HG02938 (cell line): ENCODE results near the gene LAGE3.

Experiments
- ATAC-seq: cut with Tn5 transposase; IDR thresholded peaks from one replicate; pipeline ENCODE4 v1.9.1; 2021; ENCODE audit warnings: mild to moderate bottlenecking, moderate library complexity; ENCODE audit not compliant: unreplicated experiment

Gene LAGE3

DNA sequence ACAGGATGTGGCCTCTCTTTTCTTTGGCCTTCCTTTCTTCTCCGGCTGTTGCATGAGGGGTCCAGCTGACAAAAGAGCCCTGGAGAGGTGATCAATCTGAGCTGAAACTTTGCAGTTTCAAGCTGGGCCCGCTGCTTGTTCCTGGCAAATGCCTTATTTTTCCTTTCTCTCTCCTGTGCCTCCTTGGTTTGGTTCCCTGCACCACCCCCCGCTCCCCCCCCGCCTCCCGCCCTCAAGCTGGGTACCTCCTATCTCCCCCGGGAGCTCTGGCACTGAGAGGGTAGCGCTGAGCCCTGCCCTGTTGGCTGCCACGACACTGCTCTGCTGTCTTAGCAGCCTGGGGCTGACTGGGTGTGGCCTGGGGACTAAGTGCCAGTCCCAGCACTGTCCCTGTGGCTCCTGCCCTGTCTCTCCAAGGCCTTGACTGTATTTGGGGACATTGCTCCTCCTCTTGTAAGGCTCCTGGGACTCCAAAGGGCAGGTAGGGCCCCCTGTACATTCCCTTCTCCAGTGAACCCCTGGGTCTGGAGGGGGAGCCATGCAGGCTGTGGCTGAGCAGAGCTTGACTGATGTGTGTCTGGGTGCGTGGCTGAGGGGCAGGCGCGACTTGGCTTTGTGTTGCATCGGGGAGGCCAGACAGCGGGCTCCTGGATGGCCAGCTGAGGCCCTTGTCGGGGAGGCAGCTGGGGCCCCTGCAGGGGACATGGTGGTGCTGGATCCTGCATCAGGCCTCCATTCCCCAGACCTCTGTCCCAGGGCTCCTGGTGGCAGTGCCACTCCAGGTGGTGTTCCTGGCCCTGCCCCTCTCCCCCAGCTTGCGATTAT is 19.9 kb downstream of the LAGE3 start:
- no peak for ATAC-seq

DNA sequence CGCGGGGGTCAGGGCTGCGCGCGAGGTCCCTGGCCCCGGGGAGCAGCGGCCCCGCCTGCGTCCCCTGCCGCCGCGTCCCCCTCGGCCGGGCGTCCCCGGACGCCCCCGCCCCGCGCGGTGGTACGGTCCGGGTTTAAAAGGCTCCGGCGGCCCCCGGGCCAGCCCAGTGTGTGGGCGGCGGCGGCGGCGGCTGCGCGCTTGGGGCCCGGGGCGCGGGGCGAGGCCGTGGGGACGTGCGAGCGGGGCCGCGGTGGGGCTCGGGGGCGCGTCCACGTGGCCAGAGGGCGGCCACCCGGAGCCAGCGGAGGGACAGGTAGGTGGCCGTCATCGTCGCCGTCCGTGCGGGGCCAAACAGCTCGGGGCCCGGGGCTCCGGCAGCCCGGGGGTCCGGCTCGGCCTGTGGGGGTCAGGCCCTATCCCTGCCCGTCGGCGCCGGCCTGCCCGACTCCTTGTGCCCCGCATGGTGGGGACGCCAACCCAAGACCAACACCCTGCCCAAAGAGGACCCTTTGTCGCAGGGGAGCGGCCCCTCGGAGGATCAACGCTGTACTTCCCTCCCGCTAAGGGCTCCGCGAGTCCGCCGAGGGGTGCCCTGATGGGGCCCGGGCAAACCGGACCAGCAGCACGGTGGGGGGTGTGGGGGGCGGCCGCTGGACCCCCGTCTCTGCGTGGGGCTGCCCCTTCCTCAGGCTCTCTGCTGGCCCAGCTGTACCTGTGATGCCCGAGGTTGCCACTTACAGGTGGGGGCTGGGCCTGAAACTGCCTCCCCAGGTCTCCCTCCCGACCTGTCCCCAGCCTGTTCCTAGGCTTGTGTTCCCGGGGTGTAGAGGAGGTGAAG is 20.7 kb downstream of the LAGE3 start, which contains the start of gene PLXNA3:
PLXNA3 (plus strand) TSS at position 166 of the 838 bp plus-strand sequence. CDS start 1,903 bp downstream, outside the sequence.
- no peak for ATAC-seq

DNA sequence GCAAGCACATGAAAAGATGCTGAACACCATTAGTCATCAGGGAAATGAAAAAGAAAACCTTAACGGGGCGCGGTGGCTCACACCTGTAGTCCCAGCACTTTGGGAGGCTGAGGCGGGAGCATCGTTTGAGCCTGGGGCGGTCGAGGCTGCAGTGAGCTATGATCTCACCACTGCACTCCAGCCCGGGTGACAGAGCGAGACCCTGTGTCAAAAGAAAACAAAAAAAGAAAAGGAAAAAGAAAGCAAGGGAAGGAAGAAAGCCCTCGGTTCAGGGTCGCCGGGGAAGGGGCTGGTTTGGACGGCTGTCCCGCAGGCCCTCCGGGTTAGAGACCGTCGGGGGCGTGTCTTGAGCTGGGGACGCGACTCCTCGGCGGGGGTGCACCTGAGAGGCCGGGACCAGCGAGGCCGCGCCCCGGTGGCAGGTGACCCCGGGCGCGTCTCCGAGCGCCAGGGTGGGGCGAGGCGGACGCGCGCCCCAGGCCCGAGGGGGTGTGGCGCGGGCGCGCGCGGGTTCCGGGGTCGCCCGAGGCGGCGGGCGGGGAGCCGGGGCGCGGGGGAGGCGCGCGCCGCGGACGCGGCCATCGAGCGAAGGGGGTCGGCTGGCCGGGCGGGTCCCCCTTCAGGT is 21.5 kb downstream of the LAGE3 start:
- ATAC-seq = no peak

DNA sequence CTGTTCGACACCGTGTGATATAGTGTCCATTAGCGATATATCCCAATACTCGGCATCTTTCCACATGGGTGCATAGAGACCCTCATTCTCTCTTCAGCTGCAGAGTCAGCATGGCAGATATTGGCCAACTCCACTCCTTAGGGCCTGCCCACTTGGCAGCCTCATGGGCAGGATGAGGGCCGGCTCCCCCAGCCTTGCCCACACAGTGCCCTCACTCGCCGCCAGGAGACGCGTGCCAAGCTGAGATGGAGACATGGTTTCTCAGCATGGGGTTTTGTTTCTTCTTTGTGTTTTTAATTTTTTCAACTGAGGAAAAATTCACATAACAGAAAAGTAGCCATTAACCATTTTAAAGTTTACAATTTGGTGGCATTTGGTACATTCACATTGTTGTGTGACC is 26.3 kb downstream of the LAGE3 start:
- ATAC-seq = no peak

DNA sequence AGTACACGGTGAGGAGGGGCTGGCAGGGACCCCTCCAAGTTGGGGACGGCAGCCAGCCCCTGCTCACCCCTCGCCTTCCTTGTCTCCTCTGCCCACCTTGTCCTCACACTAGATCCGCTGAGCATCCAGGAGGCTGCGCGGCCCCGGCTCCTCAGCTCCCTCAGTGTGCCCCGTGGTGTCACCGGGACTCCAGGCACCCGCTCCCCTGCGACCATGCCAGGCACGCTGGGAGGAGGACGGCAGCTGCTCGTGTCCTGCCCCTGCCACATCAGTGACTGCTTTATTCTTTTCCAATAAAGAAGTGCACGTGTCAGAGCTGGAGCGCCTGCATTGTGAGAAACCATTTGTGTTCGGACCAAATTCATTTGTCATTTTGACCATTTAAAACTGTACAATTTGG is 28.8 kb downstream of the LAGE3 start:
- no peak for ATAC-seq

DNA sequence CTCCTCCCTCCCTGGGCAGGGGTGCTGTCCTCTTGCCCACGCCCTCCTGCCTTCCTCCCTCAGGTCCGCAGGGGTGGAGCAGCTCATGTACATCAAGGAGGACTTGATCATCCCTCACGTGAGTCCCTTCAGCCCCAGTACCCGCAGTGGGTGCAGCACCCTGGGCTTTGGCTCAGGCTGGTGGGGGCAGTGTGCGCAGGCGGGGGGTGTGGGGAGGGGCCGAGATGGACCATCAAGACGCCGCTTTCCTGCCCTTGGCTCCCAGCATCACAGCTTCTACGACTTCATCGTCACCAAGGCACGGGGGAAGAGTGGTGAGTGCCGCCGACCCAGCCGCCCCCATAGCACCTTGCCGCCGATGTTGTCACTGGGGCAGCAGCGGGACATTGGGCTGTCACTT is 29.5 kb downstream of the LAGE3 start:
- no peak for ATAC-seq

DNA sequence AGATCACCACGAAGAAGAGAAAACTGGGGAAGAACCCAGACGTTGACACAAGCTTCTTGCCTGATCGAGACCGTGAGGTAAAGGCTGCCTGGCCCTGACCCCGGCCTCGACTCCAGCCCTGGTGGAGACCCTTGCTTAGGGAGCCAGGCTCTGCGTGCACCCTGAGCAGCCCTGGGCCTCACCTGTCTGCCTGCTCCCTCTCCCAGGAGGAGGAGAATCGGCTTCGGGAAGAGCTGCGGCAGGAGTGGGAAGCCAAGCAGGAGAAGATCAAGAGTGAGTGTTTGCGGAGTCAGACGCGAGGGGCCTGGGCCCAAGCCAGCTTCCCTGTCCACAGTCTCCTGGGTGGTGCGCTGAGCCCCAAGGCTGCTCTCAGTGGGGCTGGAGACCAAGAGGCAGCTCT is 30.6 kb downstream of the LAGE3 start:
- ATAC-seq = no peak

DNA sequence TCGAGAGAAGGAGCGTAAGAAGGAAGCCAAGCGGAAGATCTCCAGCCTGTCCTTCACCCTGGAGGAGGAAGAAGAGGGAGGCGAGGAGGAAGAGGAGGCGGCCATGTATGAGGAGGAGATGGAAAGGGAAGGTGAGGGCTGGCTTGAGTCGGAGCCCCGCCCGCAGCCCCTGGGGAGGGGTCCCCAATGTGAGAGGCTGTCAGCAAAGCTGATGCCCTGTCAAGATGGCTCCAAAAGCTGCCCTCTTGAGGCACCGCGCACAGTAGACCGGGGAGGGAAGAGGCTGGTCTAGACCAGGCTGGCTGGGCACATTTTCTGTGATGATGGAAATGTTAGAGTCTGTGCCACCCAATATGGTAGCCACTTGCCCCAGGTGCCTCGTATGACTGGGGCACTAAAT is 32.7 kb downstream of the LAGE3 start:
- ATAC-seq = no peak

DNA sequence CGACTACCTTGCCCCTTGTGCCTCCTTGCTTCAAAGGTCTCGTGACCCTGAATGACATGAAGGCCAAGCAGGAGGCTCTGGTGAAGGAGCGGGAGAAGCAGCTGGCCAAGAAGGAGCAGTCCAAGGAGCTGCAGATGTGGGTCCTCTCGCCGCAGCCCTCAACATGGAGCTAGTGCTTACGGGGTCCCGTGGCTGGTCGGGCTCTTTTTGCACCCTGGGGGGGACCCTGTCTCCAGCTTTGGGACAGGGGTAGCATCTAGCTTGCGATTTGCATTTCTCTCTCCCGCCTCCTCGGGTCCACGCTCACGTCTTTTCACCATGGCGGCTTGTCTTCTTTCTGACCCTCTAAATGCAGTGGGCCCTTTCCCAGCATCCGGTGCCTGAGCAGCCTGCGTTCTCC is 33.3 kb downstream of the LAGE3 start:
- no peak for ATAC-seq

DNA sequence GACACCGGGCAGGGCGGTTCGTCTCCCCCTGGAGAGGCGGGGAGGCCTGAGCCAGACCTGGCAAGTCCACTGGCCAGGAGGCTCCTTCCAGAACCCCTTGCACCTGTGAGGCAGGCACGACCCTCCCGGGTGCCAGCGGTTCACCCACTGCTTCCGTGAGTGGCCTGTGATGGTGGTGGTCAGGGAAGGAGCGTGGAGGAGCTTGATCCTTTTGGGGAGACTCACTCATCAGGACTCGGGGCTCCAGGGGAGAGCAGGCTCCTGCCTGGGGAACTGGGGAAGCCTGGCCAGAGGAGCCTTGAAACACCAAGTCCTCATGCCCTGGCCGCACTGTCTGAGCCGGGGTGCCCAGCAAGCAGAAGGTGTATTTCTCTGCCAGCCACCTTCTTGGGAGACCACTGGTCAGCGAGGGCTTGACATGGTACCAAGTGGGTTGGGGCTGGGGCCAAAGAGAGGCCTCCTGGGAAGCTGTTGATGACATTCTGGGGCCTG is 34.3 kb downstream of the LAGE3 start:
- ATAC-seq = no peak

DNA sequence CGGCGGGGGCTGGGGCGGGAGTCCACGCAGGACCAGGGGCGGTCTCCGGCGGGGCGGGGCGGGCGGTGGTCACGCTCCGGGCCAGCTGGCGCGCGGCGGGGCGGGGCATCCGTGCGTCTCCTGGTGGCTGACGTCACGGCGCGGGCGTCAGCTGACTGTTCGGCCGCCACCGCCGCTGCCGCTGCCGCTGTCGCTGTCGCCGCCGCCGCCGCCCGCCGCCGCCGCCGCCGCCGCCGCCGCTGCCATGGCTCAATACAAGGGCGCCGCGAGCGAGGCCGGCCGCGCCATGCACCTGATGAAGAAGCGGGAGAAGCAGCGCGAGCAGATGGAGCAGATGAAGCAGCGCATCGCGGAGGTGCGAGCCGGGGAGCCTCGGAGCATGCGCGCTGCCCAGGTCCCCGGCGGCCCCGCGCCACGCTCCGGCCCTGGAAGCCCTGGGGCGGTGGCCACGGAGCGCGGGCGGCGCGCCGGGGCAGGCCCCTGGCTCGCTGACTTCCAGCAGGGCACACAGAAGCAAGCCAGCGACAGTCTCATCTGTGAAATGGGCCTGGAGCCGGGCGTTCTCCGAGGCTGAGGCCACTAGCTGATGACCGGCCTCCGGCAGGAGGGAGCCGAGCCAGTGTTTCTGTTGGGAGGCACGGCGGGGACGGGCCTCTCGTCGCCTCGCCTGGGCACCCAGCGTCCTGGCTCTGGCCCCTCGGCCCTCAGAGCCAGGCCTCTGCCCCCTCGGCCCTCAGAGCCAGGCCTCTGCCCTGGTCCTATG is 34.9 kb downstream of the LAGE3 start, which contains the start of gene FAM50A:
FAM50A (plus strand) TSS at position 150 of the 763 bp plus-strand sequence; CDS start at position 245, 95 bp downstream.
- ATAC-seq = peak; percentile 65

DNA sequence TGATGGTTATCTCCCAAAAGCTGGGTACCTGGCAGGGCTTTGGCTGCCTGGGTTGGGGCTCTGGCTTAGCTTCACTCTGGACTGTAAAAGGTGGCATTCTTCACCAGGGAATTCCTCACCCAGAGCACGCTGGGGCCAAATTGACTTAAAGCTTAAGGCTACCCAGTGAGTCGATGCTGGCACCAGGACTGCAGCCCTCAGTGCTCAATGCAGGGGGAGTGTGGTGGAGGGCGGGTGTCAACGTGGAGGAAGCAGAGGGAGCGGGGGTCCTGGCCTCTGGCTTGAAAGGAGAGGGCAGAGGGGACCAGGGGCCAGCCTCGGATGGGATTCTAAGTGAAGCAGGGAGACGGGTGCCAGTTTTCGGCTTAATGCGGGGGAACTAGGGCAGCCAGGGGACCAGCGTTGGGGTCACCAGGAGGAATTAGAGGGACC is 35.6 kb downstream of the LAGE3 start:
- ATAC-seq = no peak

DNA sequence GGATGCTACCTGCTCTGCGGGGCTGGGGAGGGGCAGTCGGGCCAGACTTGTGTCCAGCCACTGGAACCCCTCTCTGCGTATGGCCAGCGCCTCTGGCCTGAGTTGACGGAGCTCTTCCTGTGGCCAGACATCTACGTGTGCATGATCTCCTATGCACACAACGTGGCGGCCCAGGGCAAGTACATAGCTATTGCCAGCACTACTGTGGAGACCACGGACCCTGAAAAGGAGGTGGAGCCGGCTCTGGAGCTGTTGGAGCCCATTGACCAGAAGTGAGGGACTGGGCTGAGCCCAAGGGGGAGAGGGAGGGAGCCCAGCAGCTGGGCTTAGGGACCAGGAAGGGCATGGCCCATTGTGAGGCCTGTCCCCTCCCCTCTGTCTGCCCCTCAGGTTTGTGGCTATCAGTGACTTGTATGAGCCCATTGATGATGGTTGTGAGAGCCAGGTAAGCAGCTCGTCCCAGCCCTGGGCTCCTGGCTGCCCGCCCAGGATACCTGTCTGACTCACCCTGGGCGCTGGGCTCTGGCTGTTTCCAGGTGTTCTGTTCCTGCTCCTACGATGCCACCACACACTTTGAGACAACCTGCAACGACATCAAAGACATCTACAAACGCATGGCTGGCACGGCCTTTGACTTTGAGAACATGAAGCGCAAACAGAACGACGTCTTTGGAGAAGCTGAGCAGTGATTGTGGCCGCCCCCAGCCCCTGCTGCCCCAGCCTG is 36.9 kb downstream of the LAGE3 start:
- ATAC-seq = no peak

DNA sequence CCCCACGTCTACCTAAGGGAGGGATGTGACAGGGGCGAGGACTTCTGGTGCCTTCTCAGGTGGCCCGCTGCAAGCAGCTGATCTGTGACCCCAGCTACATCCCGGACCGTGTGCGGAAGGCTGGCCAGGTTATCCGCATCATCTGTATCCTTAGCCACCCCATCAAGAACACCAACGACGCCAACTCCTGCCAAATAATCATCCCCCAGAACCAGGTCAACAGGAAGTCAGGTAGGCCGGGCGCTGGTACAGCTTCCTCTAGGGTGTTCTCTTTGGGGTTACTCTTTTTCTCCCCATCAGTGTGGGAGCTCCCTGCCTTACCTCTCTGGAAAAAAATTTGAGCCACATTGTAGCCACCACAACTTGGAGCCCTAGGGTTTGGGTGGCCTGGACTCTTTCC is 37.5 kb downstream of the LAGE3 start:
- ATAC-seq = no peak

DNA sequence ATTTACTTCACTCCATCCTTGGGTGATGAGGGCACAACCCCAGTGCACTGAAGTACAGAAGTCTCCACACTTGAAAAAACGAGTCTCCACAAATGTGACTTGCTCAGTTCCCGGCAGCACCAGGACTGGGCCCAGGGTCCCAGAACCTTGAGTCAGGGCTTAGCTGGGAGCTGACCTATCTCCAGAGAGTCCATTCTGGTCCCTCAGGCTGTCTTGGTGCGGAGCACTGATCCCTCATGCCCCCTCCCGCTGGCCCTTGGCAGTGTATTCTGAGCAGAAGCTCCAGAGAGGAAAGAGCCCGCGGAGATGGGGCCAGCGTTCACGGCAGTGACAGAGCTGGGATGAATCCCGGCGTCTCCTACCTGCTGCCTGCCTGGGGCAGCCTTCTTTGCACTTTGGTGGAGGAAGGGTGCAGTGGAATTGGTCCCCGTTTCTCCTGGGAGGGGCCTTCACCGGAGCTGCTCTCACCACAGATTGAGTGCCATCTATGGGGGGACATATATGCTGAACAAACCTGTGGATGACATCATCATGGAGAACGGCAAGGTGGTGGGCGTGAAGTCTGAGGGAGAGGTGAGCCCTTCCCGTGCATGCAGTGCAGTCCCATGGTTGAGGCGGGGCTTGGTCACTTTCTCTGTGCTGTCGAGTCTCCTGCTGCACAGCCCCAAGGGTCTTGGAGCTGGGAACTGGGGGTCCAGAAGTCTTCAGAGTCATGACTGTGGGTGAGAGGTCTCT is 38.3 kb downstream of the LAGE3 start:
- ATAC-seq = no peak

DNA sequence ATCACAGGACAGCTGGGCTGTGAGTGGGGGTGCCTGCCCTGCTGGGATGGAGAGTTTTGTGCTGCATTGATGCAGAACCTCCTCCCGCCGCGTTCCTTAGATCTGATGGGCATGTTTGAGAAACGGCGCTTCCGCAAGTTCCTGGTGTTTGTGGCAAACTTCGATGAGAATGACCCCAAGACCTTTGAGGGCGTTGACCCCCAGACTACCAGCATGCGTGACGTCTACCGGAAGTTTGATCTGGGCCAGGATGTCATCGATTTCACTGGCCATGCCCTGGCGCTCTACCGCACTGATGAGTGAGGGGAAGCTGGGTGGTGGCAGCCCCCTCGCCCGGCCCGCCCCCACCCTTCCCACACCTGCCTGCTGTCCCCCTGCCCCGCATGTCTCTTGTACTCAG is 39.2 kb downstream of the LAGE3 start:
- no peak for ATAC-seq

DNA sequence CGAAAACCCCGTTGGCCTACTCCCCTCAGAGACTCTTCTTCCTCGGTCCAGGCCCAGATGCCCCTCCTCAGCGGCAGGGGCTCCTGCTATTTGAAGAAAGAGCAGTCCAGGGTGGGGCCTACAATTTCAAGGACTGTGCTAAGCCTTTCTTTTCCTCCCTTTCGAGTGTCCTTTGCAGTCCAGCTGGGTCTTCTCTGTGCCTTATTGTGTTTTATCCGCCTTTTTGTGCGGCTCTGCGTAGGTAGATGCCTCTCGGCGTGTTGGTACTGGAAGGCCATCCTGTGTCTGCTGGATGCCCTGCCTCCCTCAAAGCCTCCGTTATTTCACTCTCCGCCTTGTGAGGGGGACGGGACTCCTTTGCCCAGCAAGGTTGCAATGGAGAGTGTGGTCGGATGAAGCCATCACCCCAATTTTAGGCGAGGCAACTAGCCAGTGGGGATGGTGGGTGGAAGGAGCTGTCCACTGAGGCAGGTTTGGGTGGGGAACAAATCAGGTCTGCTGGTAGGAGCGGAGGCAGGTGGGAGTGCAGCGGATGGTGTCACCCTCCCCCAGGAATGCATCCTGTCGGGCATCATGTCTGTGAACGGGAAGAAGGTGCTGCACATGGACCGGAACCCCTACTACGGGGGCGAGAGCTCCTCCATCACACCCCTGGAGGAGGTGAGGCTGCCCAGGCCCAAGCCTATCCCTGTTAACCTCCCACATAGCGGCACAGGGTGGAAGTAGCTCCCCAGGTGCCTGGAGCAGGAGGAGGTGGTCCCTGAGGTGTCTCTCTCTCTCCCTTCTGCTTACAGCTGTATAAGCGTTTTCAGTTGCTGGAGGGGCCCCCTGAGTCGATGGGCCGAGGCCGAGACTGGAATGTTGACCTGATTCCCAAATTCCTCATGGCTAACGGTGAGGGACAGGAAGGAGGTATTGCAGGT is 40.8 kb downstream of the LAGE3 start:
- no peak for ATAC-seq
